ENCODE results near the gene MYH1.
"Not testable (repeated sequence)": the region's sequence is repeated elsewhere in the genome, so short reads cannot be mapped to it uniquely, and the experiment has no call there.

The MYH1 gene

DNA sequence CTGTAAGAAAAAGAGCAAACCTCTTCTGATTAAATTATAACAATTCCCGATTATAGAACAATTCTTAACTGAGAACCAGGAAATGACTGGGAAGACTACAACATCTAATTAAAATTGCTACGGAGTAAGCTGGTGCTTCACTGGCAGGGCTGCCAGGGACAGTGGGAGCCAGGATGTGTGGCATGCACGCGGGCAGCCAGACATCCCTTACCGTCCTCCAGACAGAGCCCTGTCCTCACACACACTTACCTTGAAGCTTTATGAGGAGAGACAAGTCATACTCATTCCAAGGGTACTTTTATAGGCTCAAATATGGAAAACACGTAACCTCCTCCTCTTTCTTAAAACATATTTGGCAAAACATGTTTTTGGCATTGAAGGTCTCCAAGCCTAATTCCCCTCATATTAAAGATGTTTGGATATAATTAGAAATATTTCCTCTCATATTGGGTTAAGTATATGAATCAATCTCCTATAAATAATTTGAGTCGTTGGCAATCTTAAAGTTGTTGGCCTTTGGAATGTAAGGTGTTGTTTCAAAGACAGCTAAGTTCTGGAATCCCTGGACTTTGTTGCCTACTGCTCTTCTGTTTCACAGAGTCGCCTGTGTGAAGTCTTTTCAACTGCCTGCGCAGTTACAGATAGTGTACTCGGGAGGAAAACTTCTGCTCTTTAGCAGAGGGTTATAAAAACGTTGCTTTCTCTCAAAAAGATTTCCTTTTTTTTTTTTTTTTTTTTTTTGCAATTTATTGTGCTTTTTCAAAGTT is at the start of gene MYH1:
TSS of gene MYH1 (minus strand) at position 272 of the 767 bp plus-strand sequence. CDS start 1,900 bp downstream, outside the sequence.
- no peak within 1 kb of the TSS for H3K4me3 ChIP-seq (ENCODE audit: low read length)
- TF ChIP-seq ZNF274 (IDR thresholded peaks at IDR 0.05; ENCODE audit: low read depth, low read length), result no peak

DNA sequence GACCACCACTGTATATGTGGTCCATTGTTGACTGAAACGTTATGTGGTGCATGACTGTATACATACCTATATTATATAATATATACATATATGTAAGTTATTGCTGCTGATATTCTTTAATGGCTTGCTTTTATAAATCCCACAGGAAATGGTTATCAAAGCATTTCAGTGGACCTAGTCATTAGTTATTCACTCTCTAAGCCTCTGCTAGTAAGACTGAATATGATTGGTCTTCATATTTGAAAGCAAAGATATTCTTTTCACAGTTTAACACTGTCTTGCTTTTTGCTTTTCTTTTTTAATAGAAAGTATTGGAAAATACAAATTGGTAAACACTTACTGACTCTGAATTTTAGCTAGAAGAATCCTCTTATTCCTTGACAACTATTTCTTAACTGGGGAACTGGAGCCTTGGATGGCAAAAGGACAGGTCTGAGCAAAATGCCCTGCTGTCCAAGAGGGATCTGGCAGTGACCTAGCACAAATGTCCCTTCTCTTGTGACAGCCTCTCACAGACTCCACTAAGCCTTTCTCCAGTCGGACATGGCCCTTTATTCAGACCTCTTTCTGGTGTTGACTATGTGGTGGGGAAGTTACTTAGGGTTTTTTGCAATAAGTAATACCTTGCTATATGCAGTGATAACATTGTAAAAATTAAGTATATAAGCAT is 45.8 kb upstream of the MYH1 start:
- no peak overlapping the region for H3K4me3 ChIP-seq (ENCODE audit: low read length)
- no peak for TF ChIP-seq ZNF274 (IDR thresholded peaks at IDR 0.05; ENCODE audit: low read depth, low read length)

DNA sequence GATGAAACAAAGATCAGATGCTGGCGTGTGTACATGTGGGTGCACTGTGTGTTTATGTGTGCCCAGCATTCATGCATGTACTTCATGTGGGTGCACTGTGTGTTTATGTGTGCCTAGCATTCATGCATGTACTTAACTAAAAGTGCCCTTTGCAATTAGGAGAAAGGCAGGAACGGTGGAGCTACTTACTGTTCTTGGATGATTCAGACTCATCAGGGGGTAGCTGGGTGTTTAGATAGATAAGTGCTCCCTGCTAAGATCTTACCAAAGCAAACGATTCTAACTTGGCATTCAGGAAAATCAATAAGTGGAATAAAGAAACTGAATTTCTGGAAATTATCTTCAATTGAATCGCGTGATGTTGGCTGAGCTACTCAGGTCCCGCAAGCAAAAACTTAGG is 39.7 kb upstream of the MYH1 start:
- no peak overlapping the region for H3K4me3 ChIP-seq (ENCODE audit: low read length)

DNA sequence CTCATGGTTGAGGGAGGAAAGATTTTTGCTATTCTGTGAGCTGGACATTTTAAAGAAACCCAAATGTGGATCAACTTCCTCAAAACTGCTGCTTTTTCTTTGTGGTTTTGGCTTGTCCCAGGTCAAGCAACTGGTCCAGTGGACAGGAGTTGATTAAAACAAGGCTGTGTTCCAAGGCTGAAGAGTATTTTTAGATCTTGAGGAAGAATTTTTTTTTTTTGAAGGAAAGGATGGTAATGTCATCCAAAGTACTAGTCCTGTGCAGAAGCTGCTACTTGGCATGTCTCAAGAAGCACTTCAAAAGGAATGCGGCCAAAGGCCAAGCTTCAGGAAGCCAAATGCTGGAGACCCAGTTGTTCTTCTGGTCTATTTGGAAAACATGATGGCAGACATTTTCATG is 39.1 kb upstream of the MYH1 start:
- no peak overlapping the region for H3K4me3 ChIP-seq (ENCODE audit: low read length)
- TF ChIP-seq ZNF274 (IDR thresholded peaks at IDR 0.05; ENCODE audit: low read depth, low read length), result no peak

More for the DNA sequence above, 39.7 kb upstream of the MYH1 start:
- TF ChIP-seq ZNF274 (IDR thresholded peaks at IDR 0.05; ENCODE audit: low read depth, low read length), result no peak

DNA sequence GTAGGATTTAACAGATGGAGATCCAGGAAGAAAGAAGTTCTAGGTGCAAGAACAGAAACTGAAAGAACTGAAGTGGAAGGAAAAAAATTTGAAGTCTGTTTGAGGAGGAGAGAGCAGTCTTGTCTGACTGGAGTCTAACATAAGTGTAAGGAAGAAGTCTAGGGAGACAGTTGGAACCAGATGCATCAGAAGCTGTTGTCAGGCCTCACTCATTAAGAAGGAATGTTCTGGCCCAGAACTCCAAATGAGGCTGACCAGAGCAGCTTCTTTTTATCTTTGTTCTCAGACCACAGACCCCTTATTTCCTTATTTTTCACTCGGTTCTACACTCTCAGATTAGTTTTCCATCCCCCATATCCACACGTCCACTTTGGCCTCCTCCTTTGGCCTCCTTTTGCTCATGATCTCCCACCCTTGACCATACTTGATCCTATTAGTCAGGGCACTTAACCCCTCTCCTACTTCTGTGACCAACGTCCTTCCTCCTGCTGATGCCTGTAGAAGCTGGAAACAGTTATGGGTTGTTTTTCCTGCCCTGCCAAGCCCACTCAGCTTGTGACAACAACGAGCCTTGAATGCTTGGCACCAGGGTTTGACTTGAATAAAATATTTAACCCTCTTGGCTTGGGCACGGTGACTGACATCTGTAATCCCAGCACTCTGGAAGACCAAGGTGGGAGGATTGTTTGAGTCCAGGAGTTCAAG is 38.1 kb upstream of the MYH1 start:
- H3K4me3 ChIP-seq (ENCODE audit: low read length), result no peak overlapping the region
- no peak for TF ChIP-seq ZNF274 (IDR thresholded peaks at IDR 0.05; ENCODE audit: low read depth, low read length)

DNA sequence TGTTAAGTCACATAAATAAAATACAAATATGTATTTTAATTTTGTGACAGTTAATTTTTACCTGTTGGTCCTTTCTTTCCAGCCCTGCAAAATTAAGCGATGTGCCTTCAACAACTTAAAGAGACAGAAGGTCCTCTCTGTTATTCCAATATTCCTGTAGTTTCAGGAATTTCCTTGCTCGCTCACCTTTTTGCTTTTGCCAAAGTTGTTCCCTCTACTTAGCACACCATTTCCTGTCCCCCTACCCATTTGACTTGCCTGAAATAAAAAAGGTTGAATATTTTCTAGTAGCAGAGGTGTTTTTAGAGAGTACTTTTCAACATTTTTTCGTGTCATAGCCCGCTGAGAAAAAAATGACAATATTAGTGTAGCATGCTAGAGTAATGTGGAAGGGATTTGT is 31.7 kb upstream of the MYH1 start:
- no peak for TF ChIP-seq ZNF274 (IDR thresholded peaks at IDR 0.05; ENCODE audit: low read depth, low read length)
- no peak overlapping the region for H3K4me3 ChIP-seq (ENCODE audit: low read length)

DNA sequence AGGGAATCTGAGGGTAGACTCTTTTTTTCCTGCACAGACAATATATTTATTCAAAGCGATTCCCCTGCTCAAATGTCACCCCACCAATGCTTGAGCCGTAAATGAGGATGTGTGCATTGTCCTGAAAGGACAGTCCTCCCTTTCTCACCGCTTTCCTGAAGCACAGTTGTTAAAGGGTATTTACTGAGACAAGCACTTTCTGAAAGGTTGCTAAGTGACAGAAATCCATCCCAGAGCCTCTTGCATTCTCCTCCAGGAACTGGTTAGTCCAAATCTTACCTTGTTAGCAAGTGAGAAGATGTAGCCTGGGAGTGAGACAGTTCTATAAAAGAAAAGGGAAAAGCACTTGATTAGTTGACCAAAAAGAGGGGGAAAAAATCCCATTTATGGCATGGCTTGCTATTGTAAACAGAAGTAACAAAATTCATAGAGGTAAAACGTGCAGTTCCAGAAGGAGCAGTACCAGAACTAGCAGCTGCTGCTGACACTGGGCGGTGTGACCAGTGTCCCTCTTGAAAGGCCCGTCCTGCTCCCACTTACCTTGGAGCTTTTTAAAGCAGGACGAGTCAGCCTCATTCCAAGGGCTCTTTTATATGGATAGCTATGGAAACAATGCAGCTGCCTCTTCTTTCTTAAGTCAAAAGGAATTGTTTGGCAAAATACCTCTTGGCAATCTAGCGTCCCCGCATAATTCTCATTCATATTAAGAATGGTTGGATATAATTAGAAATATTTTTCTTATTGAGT is 30.9 kb upstream of the MYH1 start, which contains the start of gene MYH2:
TSS of gene MYH2 (minus strand) at position 563 of the 747 bp plus-strand sequence. CDS start 1,738 bp downstream, outside the sequence.
- no peak for TF ChIP-seq ZNF274 (IDR thresholded peaks at IDR 0.05; ENCODE audit: low read depth, low read length)

DNA sequence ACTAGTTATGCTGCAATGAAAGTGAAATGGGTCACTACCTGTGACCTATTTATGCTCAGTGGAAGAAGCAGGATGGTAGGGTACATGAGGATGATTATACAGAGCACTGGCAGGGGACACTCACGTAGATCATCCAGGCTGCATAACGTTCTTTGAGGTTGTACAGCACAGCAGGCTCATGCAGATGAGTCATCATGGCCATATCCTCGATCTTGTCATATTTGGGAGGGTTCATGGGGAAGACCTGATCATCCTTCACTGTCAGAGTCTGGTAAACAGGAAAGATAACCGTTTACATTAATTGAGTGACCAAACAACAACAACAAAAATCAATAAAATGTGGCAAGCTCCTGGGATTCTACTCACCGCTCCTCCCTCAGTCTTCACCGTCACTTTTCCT is 29.0 kb upstream of the MYH1 start:
- TF ChIP-seq ZNF274 (IDR thresholded peaks at IDR 0.05; ENCODE audit: low read depth, low read length), result no peak
- H3K4me3 ChIP-seq (ENCODE audit: low read length), result no peak overlapping the region

More for the DNA sequence above, 30.9 kb upstream of the MYH1 start, which contains the start of gene MYH2:
- no peak within 1 kb of the TSS for H3K4me3 ChIP-seq (ENCODE audit: low read length)

DNA sequence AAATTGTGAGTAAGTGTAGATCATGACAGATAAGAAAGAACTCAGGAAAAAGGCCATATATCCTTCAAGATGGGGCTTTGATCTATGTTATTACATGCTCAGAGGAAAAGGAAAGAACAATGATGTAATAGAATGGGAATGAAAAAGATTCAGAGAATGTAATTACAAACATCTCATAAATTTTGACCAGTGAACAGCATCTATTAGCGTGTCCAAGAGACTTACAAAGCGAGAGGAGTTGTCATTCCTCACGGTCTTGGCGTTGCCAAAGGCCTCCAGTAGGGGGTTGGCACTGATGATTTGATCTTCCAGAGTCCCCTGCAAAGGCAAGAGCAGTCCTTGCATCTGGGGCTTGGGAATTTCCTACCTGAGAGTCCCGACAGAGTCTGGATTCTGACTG is 25.1 kb upstream of the MYH1 start:
- not testable (repeated sequence) for H3K4me3 ChIP-seq (ENCODE audit: low read length)

DNA sequence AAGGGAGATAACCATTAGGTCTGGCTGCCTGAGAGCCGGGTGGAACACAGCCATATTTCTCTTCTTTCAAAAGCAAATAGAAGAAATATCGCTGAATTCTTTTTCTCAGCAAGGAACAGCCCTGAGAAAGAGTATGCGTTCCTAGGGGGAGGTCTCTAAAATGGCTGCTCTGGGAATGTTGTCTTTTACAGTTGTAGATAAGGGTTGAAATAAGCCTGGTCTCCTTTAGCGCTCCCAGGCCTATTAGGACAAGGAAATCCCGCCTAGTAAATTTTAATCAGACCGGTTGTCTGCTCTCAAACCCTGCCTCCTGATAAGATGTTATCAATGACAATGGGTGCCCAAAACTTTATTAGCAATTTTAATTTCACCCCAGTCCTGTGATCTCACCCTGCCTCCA is 22.8 kb upstream of the MYH1 start:
- not testable (repeated sequence) for H3K4me3 ChIP-seq (ENCODE audit: low read length)

DNA sequence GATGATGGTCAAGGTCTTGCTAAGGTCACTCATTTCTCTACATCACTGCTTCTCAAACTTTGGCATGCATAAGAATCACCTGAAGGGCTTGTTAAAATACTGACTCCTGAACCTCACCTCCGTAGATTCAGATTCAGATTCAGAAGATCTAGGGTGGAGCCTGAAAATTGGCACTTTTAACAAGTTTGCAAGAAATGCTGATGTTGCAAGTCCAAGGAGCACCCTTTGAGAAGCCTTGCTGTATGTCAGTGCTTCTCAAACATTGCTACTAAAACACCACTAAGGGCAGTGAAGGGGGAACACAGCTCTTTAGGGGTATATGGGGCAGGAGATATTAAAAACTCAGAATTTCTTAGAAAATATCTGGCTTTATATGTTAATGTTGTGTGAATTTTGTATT is 13.7 kb upstream of the MYH1 start:
- no peak overlapping the region for H3K4me3 ChIP-seq (ENCODE audit: low read length)
- TF ChIP-seq ZNF274 (IDR thresholded peaks at IDR 0.05; ENCODE audit: low read depth, low read length), result no peak

DNA sequence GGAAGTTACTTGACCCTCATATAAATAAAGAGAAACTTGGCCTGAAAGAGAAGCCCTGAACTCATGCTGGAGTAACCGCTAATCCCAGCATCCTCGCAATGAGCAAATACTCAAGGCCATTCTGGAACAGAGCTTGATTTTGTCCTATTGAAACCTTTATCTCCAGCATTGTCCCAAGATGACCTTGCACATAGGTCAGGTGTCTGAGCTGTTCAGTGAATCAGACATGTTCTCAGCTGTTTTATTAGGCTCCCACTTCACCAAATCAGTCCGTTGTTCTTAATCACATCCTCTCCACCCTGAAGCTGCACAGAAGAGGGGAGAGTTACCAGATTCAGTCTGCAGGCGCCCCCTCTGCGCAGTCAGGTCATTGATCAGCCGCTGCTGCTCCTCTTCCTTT is 9.1 kb upstream of the MYH1 start:
- H3K4me3 ChIP-seq (ENCODE audit: low read length), result no peak overlapping the region
- TF ChIP-seq ZNF274 (IDR thresholded peaks at IDR 0.05; ENCODE audit: low read depth, low read length), result no peak

DNA sequence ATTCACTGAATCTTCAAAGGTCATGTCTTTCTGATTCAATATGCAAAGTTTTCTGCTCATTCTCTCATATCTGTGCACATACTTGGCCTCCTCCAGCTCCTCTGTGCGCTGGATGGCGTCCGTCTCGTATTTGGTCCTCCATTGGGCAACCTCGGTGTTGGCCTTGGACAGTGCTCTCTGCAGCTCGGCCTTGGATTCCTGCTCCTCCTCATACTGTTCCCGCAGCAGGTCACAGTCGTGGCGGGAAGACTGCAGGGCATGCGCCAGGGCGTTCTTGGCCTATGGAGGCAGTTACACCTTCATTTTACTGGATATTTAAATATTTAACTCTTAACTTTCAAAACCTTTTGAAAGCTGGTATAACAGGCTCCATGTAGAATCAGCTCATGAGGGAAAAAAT is 8.2 kb upstream of the MYH1 start:
- no peak for TF ChIP-seq ZNF274 (IDR thresholded peaks at IDR 0.05; ENCODE audit: low read depth, low read length)
- H3K4me3 ChIP-seq (ENCODE audit: low read length), result no peak overlapping the region

DNA sequence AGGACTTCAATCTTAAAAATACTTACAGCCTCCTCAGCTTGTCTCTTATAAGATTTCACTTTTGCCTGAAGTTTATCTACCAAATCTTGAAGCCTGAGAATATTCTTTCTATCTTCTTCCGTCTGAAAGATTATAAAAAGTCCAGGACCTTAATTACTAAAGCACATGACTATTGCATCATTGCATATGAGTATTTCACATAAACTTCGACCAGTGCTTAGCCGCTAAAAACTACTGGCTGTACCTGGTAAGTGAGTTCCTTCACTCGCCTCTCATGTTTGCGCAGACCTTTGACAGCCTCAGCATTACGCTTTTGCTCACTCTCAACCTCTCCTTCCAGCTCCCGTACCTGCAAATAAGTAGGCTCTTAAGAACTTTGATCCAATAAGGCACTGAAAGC is 4.7 kb upstream of the MYH1 start:
- no peak overlapping the region for H3K4me3 ChIP-seq (ENCODE audit: low read length)
- no peak for TF ChIP-seq ZNF274 (IDR thresholded peaks at IDR 0.05; ENCODE audit: low read depth, low read length)
